Heart left ventricle (tissue), 13 donors: Measurements from ENCODE around the gene TRIM66.

Source experiments
- POLR2A ChIP-seq, 2 donors: fragments of 450-650 bp; IDR thresholded peaks; one replicate each; pipeline ENCODE4 v1.6.1; 2017; ENCODE audit warnings: antibody characterized with exemption in 2 of 2, mild to moderate bottlenecking in 2 of 2, moderate library complexity in 2 of 2
- TF ChIP-seq, protein P1 (sequence below), 12 donors: fragments of 200-600 bp; sonication (generic) in 4 of 12; IDR thresholded peaks; one replicate each; pipeline versions ENCODE4 v1.5.0 to v1.8.0; 2018 to 2022; ENCODE audit warnings: antibody characterized with exemption in 12 of 12, mild to moderate bottlenecking in 5 of 12
- donor health status: ischemic (EF 13 %, LVEDD 7.1; RV severe dilation, severe dysfunction).
- donor health status: DM: no; HTN: yes; CAD: no.
- donor health status: DM: no; HTN: no; CAD: no.
- donor health status: ischemic (EF 25% LVEDD 6.9; RV normal size, moderate dysfunction).
- donor health status: ischemic (EF 25% LVEDD 5.7; RV mildly dilated, moderate dysfunction).
- donor health status: ischemic (EF 35%, LVEDD 5.7; RV mildly dilated, moderate dysfunction).
- donor health status: nonischemic (EF 11% LVEDD 7.7; RV severe dilation, severe dysfunction).
- donor health status: DM: yes; HTN: yes; CAD: no.
- donor health status: PGD.
- donor health status: ischemic (EF 29% LVEDD 5.4; RV normal size, mild dysfunction).
- donor health status: nonischemic (EF 23%, LVEDD 6.1; RV moderate dilation, normal function).

DNA sequence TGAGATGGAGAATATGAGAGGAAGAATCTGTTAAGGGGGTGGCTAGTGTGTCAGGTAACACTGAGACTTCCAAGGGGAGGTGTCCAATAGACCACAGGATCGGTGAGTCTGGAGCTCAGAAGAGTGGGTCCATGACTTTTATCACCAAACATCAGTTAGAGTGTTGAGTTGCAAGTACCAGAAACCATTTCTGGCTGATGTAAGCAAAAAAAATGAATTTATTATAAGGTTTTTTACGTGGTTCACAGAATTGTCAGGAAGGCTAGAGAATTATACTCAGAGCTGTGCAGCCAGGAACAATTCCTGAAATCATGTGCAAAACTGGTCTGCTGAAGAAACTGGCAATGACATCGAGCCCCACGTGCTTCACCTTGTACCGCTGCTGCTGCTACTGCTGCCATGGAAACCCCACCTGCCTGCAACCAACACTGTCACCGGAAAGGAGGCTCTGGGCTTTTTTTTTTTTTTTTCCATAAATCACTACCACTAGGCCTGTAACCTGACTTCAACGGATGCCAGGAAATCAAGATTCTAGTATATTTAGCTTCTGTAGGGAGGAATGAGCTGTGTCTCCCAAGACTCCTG lies 71.8 kb downstream of the TRIM66 start:
- TF ChIP-seq, protein P1, sequence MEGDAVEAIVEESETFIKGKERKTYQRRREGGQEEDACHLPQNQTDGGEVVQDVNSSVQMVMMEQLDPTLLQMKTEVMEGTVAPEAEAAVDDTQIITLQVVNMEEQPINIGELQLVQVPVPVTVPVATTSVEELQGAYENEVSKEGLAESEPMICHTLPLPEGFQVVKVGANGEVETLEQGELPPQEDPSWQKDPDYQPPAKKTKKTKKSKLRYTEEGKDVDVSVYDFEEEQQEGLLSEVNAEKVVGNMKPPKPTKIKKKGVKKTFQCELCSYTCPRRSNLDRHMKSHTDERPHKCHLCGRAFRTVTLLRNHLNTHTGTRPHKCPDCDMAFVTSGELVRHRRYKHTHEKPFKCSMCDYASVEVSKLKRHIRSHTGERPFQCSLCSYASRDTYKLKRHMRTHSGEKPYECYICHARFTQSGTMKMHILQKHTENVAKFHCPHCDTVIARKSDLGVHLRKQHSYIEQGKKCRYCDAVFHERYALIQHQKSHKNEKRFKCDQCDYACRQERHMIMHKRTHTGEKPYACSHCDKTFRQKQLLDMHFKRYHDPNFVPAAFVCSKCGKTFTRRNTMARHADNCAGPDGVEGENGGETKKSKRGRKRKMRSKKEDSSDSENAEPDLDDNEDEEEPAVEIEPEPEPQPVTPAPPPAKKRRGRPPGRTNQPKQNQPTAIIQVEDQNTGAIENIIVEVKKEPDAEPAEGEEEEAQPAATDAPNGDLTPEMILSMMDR (IDR thresholded peaks at IDR 0.05), result no peak
- TF ChIP-seq POLR2A (IDR thresholded peaks at IDR 0.05), result no peak
